Fibroblast of lung (primary cell): ENCODE measurements around the gene NOS1AP. TPM values are rescaled to one million over a fixed set of nuclear protein-coding genes. Genes with fewer than 3 reads are reported as not detected.

Source experiments
- DNase-seq, 2 donors: peaks; one replicate each; pipeline versions ENCODE4 v3.0.0 to v3.0.0-alpha.2; 2010; ENCODE audit warnings: low read depth in 2 of 2
- H2AFZ ChIP-seq: 2 replicates; pipeline ENCODE4 v1.5.1; 2012; ENCODE audit warnings: low read length, control low read depth, inconsistent platforms
- H3K27ac ChIP-seq: 2 replicates; pipeline ENCODE4 v1.5.1; 2011; ENCODE audit warnings: low read length, control low read depth; ENCODE audit not compliant: insufficient read depth
- H3K27me3 ChIP-seq: 2 replicates; pipeline ENCODE4 v1.5.1; 2011; ENCODE audit warnings: mild to moderate bottlenecking, low read length; ENCODE audit not compliant: control insufficient read depth, insufficient read depth
- H3K36me3 ChIP-seq: 2 replicates; pipeline ENCODE4 v1.5.1; 2011; ENCODE audit warnings: low read length; ENCODE audit not compliant: control insufficient read depth, insufficient read depth
- H3K4me1 ChIP-seq: 2 replicates; pipeline ENCODE4 v1.5.1; 2011; ENCODE audit warnings: low read length; ENCODE audit not compliant: control insufficient read depth, insufficient read depth; ENCODE audit errors: extremely low read depth
- H3K4me2 ChIP-seq: 2 replicates; pipeline ENCODE4 v1.5.1; 2011; ENCODE audit warnings: low read length, control low read depth; ENCODE audit not compliant: insufficient read depth; ENCODE audit errors: extremely low read depth
- H3K4me3 ChIP-seq, 4 experiments: fragments of 200-600 bp in 1 of 4; sonication (generic) in 1 of 4; replicated peaks in 1 of 4; 2 replicates each; pipeline ENCODE4 v1.5.1; 2011 to 2016; ENCODE audit warnings: low read length in 4 of 4, low read depth in 3 of 4, mild to moderate bottlenecking in 3 of 4, control low read depth in 2 of 4, inconsistent platforms in 1 of 4, mixed read lengths in 1 of 4; ENCODE audit not compliant: insufficient read depth in 1 of 4; ENCODE audit errors: control extremely low read depth in 1 of 4
- H3K79me2 ChIP-seq: 2 replicates; pipeline ENCODE4 v1.5.1; 2012; ENCODE audit warnings: mild to moderate bottlenecking, low read length, inconsistent platforms; ENCODE audit not compliant: control insufficient read depth, insufficient read depth
- H3K9ac ChIP-seq: 2 replicates; pipeline ENCODE4 v1.5.1; 2011; ENCODE audit warnings: mild to moderate bottlenecking, low read length, control low read depth; ENCODE audit not compliant: insufficient read depth
- H3K9me3 ChIP-seq: 2 replicates; pipeline ENCODE4 v1.5.1; 2012; ENCODE audit warnings: low read depth, low read length; ENCODE audit not compliant: control insufficient read depth, insufficient read depth
- H4K20me1 ChIP-seq: 2 replicates; pipeline ENCODE4 v1.5.1; 2011; ENCODE audit warnings: low read length; ENCODE audit not compliant: control insufficient read depth, insufficient read depth; ENCODE audit errors: extremely low read depth
- EZH2 ChIP-seq: IDR thresholded peaks from 2 replicates; pipeline ENCODE4 v1.5.1; 2012; ENCODE audit warnings: low read length, control low read depth, mild to moderate bottlenecking; ENCODE audit errors: missing control alignments
- polyA plus RNA-seq, 2 donors: library from polyadenylated mRNA; depleted of rRNA in 1 of 2; stranded (reverse) in 1 of 2; unstranded in 1 of 2; fragments of >200 nt; gene quantifications; 2 replicates each; pipeline ENCODE4 v1.2.1, GENCODE V29; 2011 to 2012; ENCODE audit warnings: missing spikeins in 1 of 2
- total RNA-seq: library from RNA; depleted of rRNA; stranded (reverse); fragments of >200 nt; gene quantifications from 2 replicates; pipeline ENCODE4 v1.2.1, GENCODE V29; 2014
- TF ChIP-seq, protein P1 (sequence below), 2 donors: IDR thresholded peaks in 1 of 2; conservative IDR thresholded peaks in 1 of 2; 1 replicate in 1 of 2; 2 replicates in 1 of 2; pipeline ENCODE4 v1.5.1; 2011 to 2012; ENCODE audit warnings: low read length in 2 of 2, control low read depth in 1 of 2, inconsistent platforms in 1 of 2, low read depth in 1 of 2, mild to moderate bottlenecking in 1 of 2

NOS1AP gene
- total and polyA plus RNA-seq, 2 donors (not counting 1 experiment from before 2014, with no cell fraction given): 0.14 to 0.17 TPM

DNA sequence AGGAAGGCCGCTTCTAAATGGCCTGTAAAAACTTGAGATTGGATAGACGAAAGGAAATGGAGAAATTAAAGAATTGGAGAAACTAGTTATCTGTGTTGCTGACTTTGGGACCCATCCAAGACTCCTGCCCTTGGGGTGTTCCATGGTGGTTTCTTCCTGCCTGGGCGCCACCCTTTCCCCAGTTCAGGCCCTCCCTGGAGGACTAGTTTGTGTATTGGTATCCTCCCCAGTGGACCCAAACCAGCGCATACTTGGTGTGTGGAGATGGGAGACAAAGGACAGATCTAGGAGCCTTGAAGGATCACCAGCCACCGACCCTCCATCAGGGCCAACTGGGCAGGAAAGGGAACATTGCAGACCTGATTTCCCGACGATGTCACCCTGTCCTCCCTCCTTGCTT, 300.1 kb downstream of the NOS1AP start:
- Histone ChIP-seq H4K20me1 (no peaks in the 10 kb centered on the region), H3K4me3 (no peak overlapping the region), H3K4me1 (no peaks in the 10 kb centered on the region), H3K27me3 (peaks cover 2% of the 10 kb centered on the region), H3K36me3 (no peaks in the 10 kb centered on the region), H2AFZ (no peak overlapping the region), H3K9ac (no peak overlapping the region), H3K9me3 (no peaks in the 10 kb centered on the region), H3K79me2 (no peaks in the 10 kb centered on the region), H3K4me2 (no peak overlapping the region), H3K27ac (no peak overlapping the region)
- no peak for DNase-seq
- no peak for TF ChIP-seq EZH2
- TF ChIP-seq, protein P1, sequence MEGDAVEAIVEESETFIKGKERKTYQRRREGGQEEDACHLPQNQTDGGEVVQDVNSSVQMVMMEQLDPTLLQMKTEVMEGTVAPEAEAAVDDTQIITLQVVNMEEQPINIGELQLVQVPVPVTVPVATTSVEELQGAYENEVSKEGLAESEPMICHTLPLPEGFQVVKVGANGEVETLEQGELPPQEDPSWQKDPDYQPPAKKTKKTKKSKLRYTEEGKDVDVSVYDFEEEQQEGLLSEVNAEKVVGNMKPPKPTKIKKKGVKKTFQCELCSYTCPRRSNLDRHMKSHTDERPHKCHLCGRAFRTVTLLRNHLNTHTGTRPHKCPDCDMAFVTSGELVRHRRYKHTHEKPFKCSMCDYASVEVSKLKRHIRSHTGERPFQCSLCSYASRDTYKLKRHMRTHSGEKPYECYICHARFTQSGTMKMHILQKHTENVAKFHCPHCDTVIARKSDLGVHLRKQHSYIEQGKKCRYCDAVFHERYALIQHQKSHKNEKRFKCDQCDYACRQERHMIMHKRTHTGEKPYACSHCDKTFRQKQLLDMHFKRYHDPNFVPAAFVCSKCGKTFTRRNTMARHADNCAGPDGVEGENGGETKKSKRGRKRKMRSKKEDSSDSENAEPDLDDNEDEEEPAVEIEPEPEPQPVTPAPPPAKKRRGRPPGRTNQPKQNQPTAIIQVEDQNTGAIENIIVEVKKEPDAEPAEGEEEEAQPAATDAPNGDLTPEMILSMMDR (conservative IDR thresholded peaks at IDR 0.05 in 1 of 2, IDR thresholded peaks at IDR 0.05 in 1 of 2; ENCODE audit: low read depth in 1 of 2, low read length in 2 of 2): no peak

DNA sequence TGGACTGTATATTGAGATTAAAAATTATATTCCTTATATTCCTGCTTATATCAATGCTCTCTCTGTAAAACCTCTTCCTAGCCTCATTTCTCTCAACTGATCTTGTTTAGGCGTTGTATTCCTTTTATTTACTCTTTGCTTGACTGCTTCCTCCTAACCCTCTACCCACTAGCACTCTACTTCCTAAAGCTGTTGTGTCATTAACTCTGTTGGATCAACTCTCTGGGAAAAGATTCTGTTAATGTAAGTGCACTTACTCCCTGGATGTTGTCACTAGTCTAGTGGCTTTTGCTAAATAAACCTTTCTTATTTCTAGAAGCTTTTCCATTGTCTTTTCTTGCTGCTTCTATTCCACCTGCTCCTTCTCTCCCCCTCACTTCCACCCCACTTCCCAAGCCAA, 300.7 kb downstream of the NOS1AP start:
- no peak for TF ChIP-seq EZH2
- TF ChIP-seq, protein P1 (conservative IDR thresholded peaks at IDR 0.05 in 1 of 2, IDR thresholded peaks at IDR 0.05 in 1 of 2; ENCODE audit: low read depth in 1 of 2, low read length in 2 of 2): no peak
- no peaks in the 10 kb centered on the region for H3K9me3 ChIP-seq
- no peaks in the 10 kb centered on the region for H3K36me3 ChIP-seq
- no peaks in the 10 kb centered on the region for H3K79me2 ChIP-seq
- H3K27me3 ChIP-seq: peaks cover 2% of the 10 kb centered on the region
- no peak overlapping the region for H3K4me3 ChIP-seq
- H2AFZ ChIP-seq: no peak overlapping the region
- H3K4me1 ChIP-seq: no peaks in the 10 kb centered on the region
- no peaks in the 10 kb centered on the region for H4K20me1 ChIP-seq
- H3K9ac ChIP-seq: no peak overlapping the region
- no peak overlapping the region for H3K4me2 ChIP-seq
- no peak overlapping the region for H3K27ac ChIP-seq
- no peak for DNase-seq

DNA sequence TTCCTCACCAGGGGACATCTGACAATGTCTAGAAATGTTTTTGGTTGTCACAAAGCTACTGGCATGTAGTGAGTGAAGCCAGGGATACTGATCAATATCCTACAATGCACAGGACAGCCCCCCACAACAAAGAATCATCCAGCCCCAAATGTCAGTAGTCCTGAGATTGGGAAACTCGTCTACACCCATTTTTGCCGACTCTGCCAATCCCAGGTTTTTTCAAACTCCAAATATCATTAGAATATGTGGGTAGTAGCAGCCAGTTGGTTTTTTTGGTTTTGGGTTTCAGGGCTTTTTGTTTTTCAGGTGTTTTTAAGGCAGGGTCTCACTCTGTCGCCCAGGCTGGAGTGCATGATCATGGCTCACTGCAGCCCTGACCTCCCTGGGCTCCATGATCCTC, 301.2 kb downstream of the NOS1AP start:
- Histone ChIP-seq H3K4me3 (no peak overlapping the region), H3K4me2 (no peak overlapping the region), H4K20me1 (no peaks in the 10 kb centered on the region), H3K27ac (no peak overlapping the region), H2AFZ (no peak overlapping the region), H3K27me3 (peaks cover 2% of the 10 kb centered on the region), H3K9ac (no peak overlapping the region), H3K36me3 (no peaks in the 10 kb centered on the region), H3K4me1 (no peaks in the 10 kb centered on the region), H3K79me2 (no peaks in the 10 kb centered on the region), H3K9me3 (no peaks in the 10 kb centered on the region)
- DNase-seq: no peak
- TF ChIP-seq, protein P1 (conservative IDR thresholded peaks at IDR 0.05 in 1 of 2, IDR thresholded peaks at IDR 0.05 in 1 of 2; ENCODE audit: low read depth in 1 of 2, low read length in 2 of 2): no peak
- TF ChIP-seq EZH2: no peak
